ENCODE measurements around the gene SRGAP1. TPM values are rescaled to one million over a fixed set of nuclear protein-coding genes. Genes with fewer than 3 reads are reported as not detected.

SRGAP1 gene
- polyA plus RNA-seq, 1 donor (not counting 4 experiments of a cell fraction or from before 2014, with no cell fraction given), result 4.5 TPM

DNA sequence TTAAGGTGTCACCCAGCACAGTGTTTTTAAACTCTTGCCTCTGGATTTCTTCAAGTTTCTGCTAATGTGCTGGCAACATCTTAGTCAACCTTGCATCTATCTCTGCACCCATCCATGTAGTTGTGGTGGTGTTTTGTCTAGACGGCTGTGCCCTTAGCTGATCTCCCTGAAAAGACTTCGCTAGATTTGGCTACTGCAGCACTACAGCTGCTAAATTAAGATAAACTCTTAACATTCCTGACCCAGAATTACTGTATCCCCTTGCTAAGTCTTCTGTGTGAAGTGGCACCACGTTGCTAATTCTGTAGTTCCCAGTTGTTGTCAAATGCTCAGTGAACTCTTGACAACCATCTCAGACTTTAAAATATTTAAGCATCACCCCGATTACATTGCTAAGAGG is 66.8 kb downstream of the SRGAP1 start:
- Histone ChIP-seq H3K27me3 (ENCODE audit: control insufficient read depth, extremely low read depth, insufficient read depth, low read length) (no peaks in the 10 kb centered on the region), H2AFZ (ENCODE audit: control insufficient read depth, low read length) (no peak overlapping the region), H3K9me3 (ENCODE audit: control insufficient read depth, low read depth, low read length) (no peaks in the 10 kb centered on the region), H3K4me2 (ENCODE audit: control insufficient read depth, extremely low read depth, insufficient read depth, low read depth, low read length) (no peak overlapping the region), H3K4me1 (ENCODE audit: control insufficient read depth, extremely low read depth, insufficient read depth, low read length) (peaks cover 17% of the 10 kb centered on the region), H3K36me3 (ENCODE audit: control insufficient read depth in 2 of 2, extremely low read depth in 1 of 2, insufficient read depth in 2 of 2, low read length in 2 of 2) (no peaks in the 10 kb centered on the region), H3K4me3 (ENCODE audit: control insufficient read depth in 2 of 3, extremely low read depth in 1 of 3, insufficient read depth in 2 of 3, low read depth in 1 of 3, low read length in 3 of 3) (no peak overlapping the region), H3K9me1 (ENCODE audit: control insufficient read depth, extremely low read depth, insufficient read depth, low read length) (no peaks in the 10 kb centered on the region), H4K20me1 (ENCODE audit: control insufficient read depth, extremely low read depth, insufficient read depth, low read length) (no peaks in the 10 kb centered on the region), H3K27ac (ENCODE audit: control insufficient read depth, insufficient read depth, low read length) (no peak overlapping the region), H3K9ac (ENCODE audit: control insufficient read depth, extremely low read depth, insufficient read depth, low read length) (no peak overlapping the region), H3K79me2 (ENCODE audit: control insufficient read depth, insufficient read depth, low read length) (peaks cover 63% of the 10 kb centered on the region)
- TF ChIP-seq EZH2 (IDR thresholded peaks at IDR 0.05; ENCODE audit: low read length), result no peak
- TF ChIP-seq, protein P1, sequence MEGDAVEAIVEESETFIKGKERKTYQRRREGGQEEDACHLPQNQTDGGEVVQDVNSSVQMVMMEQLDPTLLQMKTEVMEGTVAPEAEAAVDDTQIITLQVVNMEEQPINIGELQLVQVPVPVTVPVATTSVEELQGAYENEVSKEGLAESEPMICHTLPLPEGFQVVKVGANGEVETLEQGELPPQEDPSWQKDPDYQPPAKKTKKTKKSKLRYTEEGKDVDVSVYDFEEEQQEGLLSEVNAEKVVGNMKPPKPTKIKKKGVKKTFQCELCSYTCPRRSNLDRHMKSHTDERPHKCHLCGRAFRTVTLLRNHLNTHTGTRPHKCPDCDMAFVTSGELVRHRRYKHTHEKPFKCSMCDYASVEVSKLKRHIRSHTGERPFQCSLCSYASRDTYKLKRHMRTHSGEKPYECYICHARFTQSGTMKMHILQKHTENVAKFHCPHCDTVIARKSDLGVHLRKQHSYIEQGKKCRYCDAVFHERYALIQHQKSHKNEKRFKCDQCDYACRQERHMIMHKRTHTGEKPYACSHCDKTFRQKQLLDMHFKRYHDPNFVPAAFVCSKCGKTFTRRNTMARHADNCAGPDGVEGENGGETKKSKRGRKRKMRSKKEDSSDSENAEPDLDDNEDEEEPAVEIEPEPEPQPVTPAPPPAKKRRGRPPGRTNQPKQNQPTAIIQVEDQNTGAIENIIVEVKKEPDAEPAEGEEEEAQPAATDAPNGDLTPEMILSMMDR (optimal IDR thresholded peaks at IDR 0.05 in 1 of 3, IDR thresholded peaks at IDR 0.05 in 1 of 3, conservative IDR thresholded peaks at IDR 0.05 in 1 of 3; ENCODE audit: extremely low read depth in 1 of 3, insufficient read depth in 2 of 3, low read length in 3 of 3), result no peak
- DNase-seq (ENCODE audit: low read depth, low spot score), result no peak
- dilution Hi-C loops (cut with MboI; ENCODE audit: extremely low pct_ligation_motif_present, low sequenced_read_pairs), result no loop called here
- FAIRE-seq, result no peak

DNA sequence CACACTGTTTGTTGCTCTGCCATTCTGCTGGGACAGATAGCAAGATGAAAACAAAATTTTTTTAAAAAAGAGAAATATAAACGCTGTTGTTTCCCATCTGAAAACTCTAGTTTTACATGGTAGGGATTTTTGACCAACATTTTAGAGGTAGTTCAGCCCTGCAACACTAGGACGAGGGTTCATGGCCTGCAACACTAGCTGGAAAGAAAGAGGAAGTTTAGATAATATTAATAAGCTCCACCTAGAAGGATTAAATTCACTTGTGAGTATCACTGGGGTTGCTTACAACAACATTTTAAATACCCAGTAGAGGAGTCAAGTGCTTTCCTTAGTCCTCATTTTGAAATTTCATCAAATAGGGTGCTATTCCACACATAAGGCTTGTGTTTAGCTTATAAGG is 68.2 kb downstream of the SRGAP1 start:
- TF ChIP-seq, protein P1 (optimal IDR thresholded peaks at IDR 0.05 in 1 of 3, IDR thresholded peaks at IDR 0.05 in 1 of 3, conservative IDR thresholded peaks at IDR 0.05 in 1 of 3; ENCODE audit: extremely low read depth in 1 of 3, insufficient read depth in 2 of 3, low read length in 3 of 3), result no peak
- no peak for TF ChIP-seq EZH2 (IDR thresholded peaks at IDR 0.05; ENCODE audit: low read length)
- no peak overlapping the region for H2AFZ ChIP-seq (ENCODE audit: control insufficient read depth, low read length)
- no peaks in the 10 kb centered on the region for H3K36me3 ChIP-seq (ENCODE audit: control insufficient read depth in 2 of 2, extremely low read depth in 1 of 2, insufficient read depth in 2 of 2, low read length in 2 of 2)
- H3K9me1 ChIP-seq (ENCODE audit: control insufficient read depth, extremely low read depth, insufficient read depth, low read length), result no peaks in the 10 kb centered on the region
- H3K4me1 ChIP-seq (ENCODE audit: control insufficient read depth, extremely low read depth, insufficient read depth, low read length), result peaks cover 30% of the 10 kb centered on the region
- no peak overlapping the region for H3K9ac ChIP-seq (ENCODE audit: control insufficient read depth, extremely low read depth, insufficient read depth, low read length)
- H3K9me3 ChIP-seq (ENCODE audit: control insufficient read depth, low read depth, low read length), result no peaks in the 10 kb centered on the region
- no peak overlapping the region for H3K4me3 ChIP-seq (ENCODE audit: control insufficient read depth in 2 of 3, extremely low read depth in 1 of 3, insufficient read depth in 2 of 3, low read depth in 1 of 3, low read length in 3 of 3)
- H3K27ac ChIP-seq (ENCODE audit: control insufficient read depth, insufficient read depth, low read length), result no peak overlapping the region
- dilution Hi-C loops (cut with MboI; ENCODE audit: extremely low pct_ligation_motif_present, low sequenced_read_pairs), result no loop called here
- no peak overlapping the region for H3K4me2 ChIP-seq (ENCODE audit: control insufficient read depth, extremely low read depth, insufficient read depth, low read depth, low read length)
- H3K79me2 ChIP-seq (ENCODE audit: control insufficient read depth, insufficient read depth, low read length), result peaks cover 56% of the 10 kb centered on the region
- FAIRE-seq (no peak), DNase-seq (ENCODE audit: low read depth, low spot score) (no peak)
- H4K20me1 ChIP-seq (ENCODE audit: control insufficient read depth, extremely low read depth, insufficient read depth, low read length), result no peaks in the 10 kb centered on the region
- no peaks in the 10 kb centered on the region for H3K27me3 ChIP-seq (ENCODE audit: control insufficient read depth, extremely low read depth, insufficient read depth, low read length)
